SK-N-SH treated with all-trans-retinoic acid at 6 μM for 48 hours (cell line): ENCODE data around the gene SMARCD3.

Experiments
- CSRNP3 ChIP-seq: fragments of 250-450 bp; sonication (Bioruptor Pico); IDR thresholded peaks from 2 replicates; pipeline ENCODE4 v1.5.1; 2021; ENCODE audit warnings: mild to moderate bottlenecking, moderate library complexity
- ESRRG ChIP-seq: fragments of 250-450 bp; sonication (Bioruptor Pico); IDR thresholded peaks from 2 replicates; pipeline ENCODE4 v1.6.1; 2021; ENCODE audit warnings: mild to moderate bottlenecking
- PATZ1 ChIP-seq: fragments of 250-450 bp; sonication (Bioruptor Pico); IDR thresholded peaks from 2 replicates; pipeline ENCODE4 v1.8.0; 2020; ENCODE audit warnings: mild to moderate bottlenecking, moderate library complexity, borderline replicate concordance
- TCF4 ChIP-seq: fragments of 250-450 bp; sonication (Bioruptor Pico); IDR thresholded peaks from 2 replicates; pipeline ENCODE4 v1.8.0; 2021; ENCODE audit warnings: mild to moderate bottlenecking, moderate library complexity, borderline replicate concordance
- TSHZ2 ChIP-seq: fragments of 250-450 bp; sonication (Bioruptor Pico); IDR thresholded peaks from 2 replicates; pipeline ENCODE4 v1.5.0; 2020; ENCODE audit warnings: mild to moderate bottlenecking, moderate library complexity

GRCh38 chr7:151192002-151192539 lies 56.4 kb downstream of the SMARCD3 start:
- no peak for TF ChIP-seq ESRRG (CRISPR knock-in tag)
- no peak for TF ChIP-seq PATZ1
- no peak for TF ChIP-seq TCF4 (CRISPR knock-in tag)
- TF ChIP-seq CSRNP3 (CRISPR knock-in tag) = no peak
- TF ChIP-seq TSHZ2 (CRISPR knock-in tag) = no peak
